GM18499 (cell line): ENCODE data around the gene DAZAP1.

Source experiments
- ATAC-seq: cut with Tn5 transposase; IDR thresholded peaks from one replicate; pipeline ENCODE4 v1.9.1; 2021; ENCODE audit warnings: moderate number of reproducible peaks; ENCODE audit not compliant: insufficient read depth, unreplicated experiment

Gene DAZAP1

GRCh38 chr19:1483131-1483978 lies 76.0 kb downstream of the DAZAP1 start:
- no peak for ATAC-seq

- ATAC-seq, result no peak
Measured at GRCh38 chr19:1483979-1484428, 76.6 kb downstream of the DAZAP1 start.
